Bronchial epithelial cell (primary cell): Measurements from ENCODE around the gene MACF1. TPM values are rescaled to one million over a fixed set of nuclear protein-coding genes. Genes with fewer than 3 reads are reported as not detected.

Experiments
- DNase-seq: peaks from one replicate; pipeline ENCODE4 v3.0.0-alpha.2; 2010; ENCODE audit warnings: low read depth
- FAIRE-seq: peaks from 2 replicates; lab custom pipeline; 2011; peaks lifted over from hg19 to GRCh38; lab: Jason Lieb, UNC
- H3K27me3 ChIP-seq: 2 replicates; pipeline ENCODE4 v1.5.1; 2011; ENCODE audit warnings: low read length; ENCODE audit not compliant: control insufficient read depth, insufficient read depth
- H3K36me3 ChIP-seq: 2 replicates; pipeline ENCODE4 v1.5.1; 2011; ENCODE audit warnings: low read length; ENCODE audit not compliant: control insufficient read depth, insufficient read depth
- H3K4me3 ChIP-seq: 2 replicates; pipeline ENCODE4 v1.5.1; 2011; ENCODE audit warnings: mild to moderate bottlenecking, low read depth, low read length, control low read depth
- total RNA-seq: library from RNA; depleted of rRNA; stranded (reverse); fragments of >200 nt; gene quantifications from 2 replicates; pipeline ENCODE4 v1.2.1, GENCODE V29; 2014
- TF ChIP-seq, protein P1 (sequence below): IDR thresholded peaks from 2 replicates; pipeline ENCODE4 v1.5.1; 2011; ENCODE audit warnings: mild to moderate bottlenecking, moderate library complexity, low read length, control low read depth, inconsistent platforms; ENCODE audit not compliant: insufficient read depth, severe bottlenecking

MACF1 gene
- total RNA-seq, 1 donor from 2014 or later: 163 TPM

DNA sequence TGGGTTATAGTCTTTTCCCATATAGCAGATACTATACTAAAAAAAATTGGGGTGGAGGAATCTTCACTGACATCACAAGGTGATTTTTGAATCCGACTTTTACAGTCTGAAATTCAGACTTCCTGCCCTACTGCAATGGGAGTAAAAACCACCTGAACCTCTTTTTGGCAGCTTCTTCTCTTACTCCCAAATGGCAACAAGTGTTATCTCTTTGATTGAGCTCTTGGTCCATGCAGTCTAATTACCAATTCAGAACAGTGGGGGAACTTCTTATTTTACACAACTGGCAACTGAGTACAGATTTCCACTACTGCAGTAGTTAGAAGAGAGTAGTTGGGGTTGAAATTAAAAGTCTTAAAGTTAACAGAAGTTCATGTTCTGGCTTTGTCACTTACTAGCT, 62.3 kb downstream of the MACF1 start:
- Histone ChIP-seq H3K4me3 (no peak overlapping the region), H3K36me3 (peaks cover 1% of the 10 kb centered on the region), H3K27me3 (no peaks in the 10 kb centered on the region)
- no peak for FAIRE-seq
- TF ChIP-seq, protein P1, sequence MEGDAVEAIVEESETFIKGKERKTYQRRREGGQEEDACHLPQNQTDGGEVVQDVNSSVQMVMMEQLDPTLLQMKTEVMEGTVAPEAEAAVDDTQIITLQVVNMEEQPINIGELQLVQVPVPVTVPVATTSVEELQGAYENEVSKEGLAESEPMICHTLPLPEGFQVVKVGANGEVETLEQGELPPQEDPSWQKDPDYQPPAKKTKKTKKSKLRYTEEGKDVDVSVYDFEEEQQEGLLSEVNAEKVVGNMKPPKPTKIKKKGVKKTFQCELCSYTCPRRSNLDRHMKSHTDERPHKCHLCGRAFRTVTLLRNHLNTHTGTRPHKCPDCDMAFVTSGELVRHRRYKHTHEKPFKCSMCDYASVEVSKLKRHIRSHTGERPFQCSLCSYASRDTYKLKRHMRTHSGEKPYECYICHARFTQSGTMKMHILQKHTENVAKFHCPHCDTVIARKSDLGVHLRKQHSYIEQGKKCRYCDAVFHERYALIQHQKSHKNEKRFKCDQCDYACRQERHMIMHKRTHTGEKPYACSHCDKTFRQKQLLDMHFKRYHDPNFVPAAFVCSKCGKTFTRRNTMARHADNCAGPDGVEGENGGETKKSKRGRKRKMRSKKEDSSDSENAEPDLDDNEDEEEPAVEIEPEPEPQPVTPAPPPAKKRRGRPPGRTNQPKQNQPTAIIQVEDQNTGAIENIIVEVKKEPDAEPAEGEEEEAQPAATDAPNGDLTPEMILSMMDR: no peak
- no peak for DNase-seq

DNA sequence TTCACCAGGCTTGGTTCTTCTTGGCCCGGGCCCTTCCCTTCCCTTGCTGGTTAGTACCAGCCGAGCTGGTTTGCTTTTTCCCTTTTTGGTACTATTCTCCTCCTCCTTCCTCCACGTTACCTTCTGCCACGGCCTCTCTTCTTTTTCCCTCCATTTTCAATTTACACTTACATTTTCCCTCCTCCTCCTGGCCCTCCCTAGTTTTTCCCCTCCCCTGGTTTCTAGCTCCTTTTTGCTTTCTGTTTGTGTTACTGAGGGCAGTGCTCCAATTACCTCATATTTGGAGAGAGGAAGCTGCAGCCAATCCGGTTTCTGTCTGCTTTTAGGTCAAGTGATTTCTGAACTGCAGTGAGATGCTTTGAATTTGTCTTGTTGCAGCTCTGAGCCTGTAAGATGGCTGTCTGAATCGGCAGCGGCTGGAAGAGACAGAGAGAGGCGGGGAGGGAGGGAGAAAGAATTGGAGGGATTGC, 63.7 kb downstream of the MACF1 start:
- no peak for FAIRE-seq

DNA sequence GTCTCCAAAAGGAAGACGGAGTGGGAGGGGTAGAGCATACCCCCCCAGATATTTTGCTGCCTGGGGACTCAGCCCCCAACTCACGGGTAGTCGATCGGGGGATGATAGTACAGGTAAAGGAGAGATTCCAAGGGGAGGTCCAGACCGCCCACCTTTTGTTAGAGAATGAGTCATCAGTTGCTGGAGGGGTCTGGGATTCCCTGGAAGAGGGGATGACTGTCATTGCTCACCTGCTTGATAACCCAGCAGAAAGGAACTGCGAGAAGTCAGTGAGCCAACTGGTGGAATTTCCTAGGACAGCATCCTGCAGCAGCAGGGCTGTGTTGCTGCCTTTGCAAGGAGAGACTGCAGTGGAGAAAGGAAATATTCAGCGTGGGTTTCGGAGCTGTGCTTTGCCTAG, 64.4 kb downstream of the MACF1 start:
- Histone ChIP-seq H3K27me3 (no peaks in the 10 kb centered on the region), H3K36me3 (peaks cover 1% of the 10 kb centered on the region), H3K4me3 (no peak overlapping the region)
- peak; percentile 55 for DNase-seq
- no peak for FAIRE-seq
- TF ChIP-seq, protein P1: no peak

More for the DNA sequence above, 63.7 kb downstream of the MACF1 start:
- DNase-seq: peak; percentile 64
- TF ChIP-seq, protein P1: no peak
- Histone ChIP-seq H3K36me3 (peaks cover 1% of the 10 kb centered on the region), H3K4me3 (peak overlapping the region; percentile 0), H3K27me3 (no peaks in the 10 kb centered on the region)

DNA sequence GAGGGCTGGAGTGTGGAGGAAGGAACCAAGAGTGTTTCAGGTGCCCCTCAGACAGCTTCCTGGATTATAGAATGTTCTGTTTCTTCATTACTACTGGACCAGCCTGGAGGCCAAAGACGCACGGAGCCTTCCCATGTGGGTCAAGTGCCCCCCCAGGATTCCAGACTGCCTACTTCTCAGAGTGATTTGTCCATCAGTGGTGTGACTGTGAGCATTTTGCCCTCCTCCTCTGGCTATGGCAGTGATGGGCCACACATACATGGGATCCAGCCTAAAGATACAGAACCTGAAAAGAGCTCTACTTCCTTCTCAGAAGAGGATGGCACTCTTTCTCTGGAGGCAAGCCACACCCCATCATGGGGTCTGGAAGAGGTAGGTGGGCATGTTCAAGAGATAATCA, 64.9 kb downstream of the MACF1 start:
- Histone ChIP-seq H3K36me3 (peaks cover 1% of the 10 kb centered on the region), H3K27me3 (no peaks in the 10 kb centered on the region), H3K4me3 (no peak overlapping the region)
- TF ChIP-seq, protein P1: no peak
- FAIRE-seq (no peak), DNase-seq (no peak)

DNA sequence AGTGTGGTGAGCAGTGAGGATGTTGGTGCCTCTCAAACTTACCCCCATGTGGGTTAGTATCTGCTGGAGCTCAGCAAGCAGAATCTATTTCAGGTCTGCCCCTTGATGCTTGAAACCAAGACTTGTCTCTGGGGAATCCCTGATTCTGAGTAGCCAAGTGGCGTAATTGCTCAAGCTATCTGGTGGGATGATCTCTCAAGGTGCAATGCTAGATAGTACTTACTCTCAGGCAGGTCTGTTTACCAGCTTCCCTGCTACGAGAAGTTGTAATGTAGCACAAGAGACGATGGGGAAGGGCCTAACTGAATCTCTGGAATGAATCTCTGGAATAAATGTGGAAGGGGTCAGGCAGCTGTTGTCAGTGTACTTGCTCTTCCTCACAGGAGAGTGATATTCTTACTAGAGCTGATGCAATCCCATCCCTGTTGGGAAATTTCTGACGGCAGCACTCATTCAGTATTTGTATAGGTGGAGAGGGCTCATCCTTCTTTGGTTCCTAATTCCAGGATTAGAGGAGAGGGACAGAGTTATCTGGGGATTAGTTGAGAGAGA, 65.4 kb downstream of the MACF1 start:
- H3K36me3 ChIP-seq: peaks cover 1% of the 10 kb centered on the region
- DNase-seq (no peak), FAIRE-seq (peak; percentile 7)
- H3K27me3 ChIP-seq: no peaks in the 10 kb centered on the region
- TF ChIP-seq, protein P1: no peak
- H3K4me3 ChIP-seq: no peak overlapping the region

DNA sequence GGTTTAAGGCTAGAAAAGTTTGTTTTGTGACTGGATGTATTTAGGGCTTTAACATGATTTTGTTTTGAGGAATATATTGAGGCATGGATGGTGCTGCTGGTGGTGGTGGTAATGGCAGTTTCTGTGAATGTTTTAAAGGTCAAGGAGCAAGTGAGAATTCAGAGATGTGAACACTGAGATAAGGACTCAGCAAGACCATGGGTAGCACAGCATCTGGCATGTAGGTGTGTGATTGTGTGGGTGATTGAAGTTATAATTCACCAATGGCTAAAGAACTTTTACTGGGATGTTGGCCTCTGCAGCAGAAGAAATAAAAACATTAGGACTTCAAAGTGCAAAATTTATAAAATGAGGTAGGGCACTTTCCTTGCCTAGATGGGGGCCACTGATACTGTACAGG, 65.9 kb downstream of the MACF1 start:
- no peaks in the 10 kb centered on the region for H3K27me3 ChIP-seq
- DNase-seq: no peak
- no peak for FAIRE-seq
- TF ChIP-seq, protein P1: no peak
- H3K4me3 ChIP-seq: no peak overlapping the region
- peaks cover 1% of the 10 kb centered on the region for H3K36me3 ChIP-seq
